Measurements from ENCODE around the gene C2orf74.
"Not testable (repeated sequence)": the region's sequence is repeated elsewhere in the genome, so short reads cannot be mapped to it uniquely, and the experiment has no call there.

The C2orf74 gene

GRCh38 chr2:61117534-61117933, 44.5 kb upstream of the C2orf74 start:
- no peak overlapping the region for H3K4me2 ChIP-seq (ENCODE audit: low read depth, low read length, poor library complexity, severe bottlenecking)
- no peak overlapping the region for H2AFZ ChIP-seq (ENCODE audit: low read depth, low read length, severe bottlenecking)
- no peaks in the 10 kb centered on the region for H3K79me2 ChIP-seq (ENCODE audit: insufficient read depth, low read length)
- no peak for TF ChIP-seq EZH2phosphoT487 (conservative IDR thresholded peaks at IDR 0.05; ENCODE audit: low read length)
- no peaks in the 10 kb centered on the region for H3K9me2 ChIP-seq (replicated peaks; ENCODE audit: insufficient read depth, low read length)
- H3K9me3 ChIP-seq (ENCODE audit: insufficient read depth, low read length) = no peaks in the 10 kb centered on the region
- no peaks in the 10 kb centered on the region for H3F3A ChIP-seq (ENCODE audit: insufficient read depth)
- H3K27me3 ChIP-seq (ENCODE audit: low read length) = no peaks in the 10 kb centered on the region
- peaks cover 14% of the 10 kb centered on the region for H3K36me3 ChIP-seq (ENCODE audit: low read length)
- no peaks in the 10 kb centered on the region for H4K20me1 ChIP-seq (ENCODE audit: low read depth, low read length)
- H3K27ac ChIP-seq (ENCODE audit: low read depth, low read length) = no peak overlapping the region
- no peak overlapping the region for H3K9ac ChIP-seq (ENCODE audit: low read length)
- H3K4me3 ChIP-seq (ENCODE audit: insufficient read depth, low read length, poor library complexity, severe bottlenecking) = no peak overlapping the region

- H3K4me3 ChIP-seq (ENCODE audit: insufficient read depth, low read length, poor library complexity, severe bottlenecking) = no peak overlapping the region
- 0 out of 2 replicates have a peak, but pooled peaks cover 3% of the 10 kb centered on the region for H3F3A ChIP-seq (ENCODE audit: insufficient read depth)
- no peaks in the 10 kb centered on the region for H3K79me2 ChIP-seq (ENCODE audit: insufficient read depth, low read length)
- H3K27ac ChIP-seq (ENCODE audit: low read depth, low read length) = no peak overlapping the region
- H3K27me3 ChIP-seq (ENCODE audit: low read length) = no peaks in the 10 kb centered on the region
- H3K4me2 ChIP-seq (ENCODE audit: low read depth, low read length, poor library complexity, severe bottlenecking) = no peak overlapping the region
- no peaks in the 10 kb centered on the region for H3K9me3 ChIP-seq (ENCODE audit: insufficient read depth, low read length)
- TF ChIP-seq EZH2phosphoT487 (conservative IDR thresholded peaks at IDR 0.05; ENCODE audit: low read length) (no peak), CTCF (IDR thresholded peaks at IDR 0.05; ENCODE audit: insufficient read depth, low read length, poor library complexity, severe bottlenecking) (no peak)
- no peaks in the 10 kb centered on the region for H3K36me3 ChIP-seq (ENCODE audit: low read length)
- no peaks in the 10 kb centered on the region for H4K20me1 ChIP-seq (ENCODE audit: low read depth, low read length)
- no peak overlapping the region for H3K9ac ChIP-seq (ENCODE audit: low read length)
- no peaks in the 10 kb centered on the region for H3K9me2 ChIP-seq (replicated peaks; ENCODE audit: insufficient read depth, low read length)
- no peak overlapping the region for H2AFZ ChIP-seq (ENCODE audit: low read depth, low read length, severe bottlenecking)
Observed at GRCh38 chr2:61125123-61125710, 36.8 kb upstream of the C2orf74 start.

GRCh38 chr2:61125798-61126197, 36.2 kb upstream of the C2orf74 start:
- Histone ChIP-seq H3K9me3 (ENCODE audit: insufficient read depth, low read length) (no peaks in the 10 kb centered on the region), H3K36me3 (ENCODE audit: low read length) (no peaks in the 10 kb centered on the region), H3K9me2 (replicated peaks; ENCODE audit: insufficient read depth, low read length) (no peaks in the 10 kb centered on the region), H3K4me3 (ENCODE audit: insufficient read depth, low read length, poor library complexity, severe bottlenecking) (no peak overlapping the region), H4K20me1 (ENCODE audit: low read depth, low read length) (no peaks in the 10 kb centered on the region), H3K27ac (ENCODE audit: low read depth, low read length) (no peak overlapping the region), H3K27me3 (ENCODE audit: low read length) (no peaks in the 10 kb centered on the region), H3K79me2 (ENCODE audit: insufficient read depth, low read length) (no peaks in the 10 kb centered on the region), H3K4me2 (ENCODE audit: low read depth, low read length, poor library complexity, severe bottlenecking) (no peak overlapping the region), H3K9ac (ENCODE audit: low read length) (no peak overlapping the region), H3F3A (ENCODE audit: insufficient read depth) (0 out of 2 replicates have a peak, but pooled peaks cover 3% of the 10 kb centered on the region), H2AFZ (ENCODE audit: low read depth, low read length, severe bottlenecking) (no peak overlapping the region)
- TF ChIP-seq CTCF (IDR thresholded peaks at IDR 0.05; ENCODE audit: insufficient read depth, low read length, poor library complexity, severe bottlenecking) (no peak), EZH2phosphoT487 (conservative IDR thresholded peaks at IDR 0.05; ENCODE audit: low read length) (no peak)

- H3K4me3 ChIP-seq (ENCODE audit: insufficient read depth, low read length, poor library complexity, severe bottlenecking); H3K4me2 ChIP-seq (ENCODE audit: low read depth, low read length, poor library complexity, severe bottlenecking); H3K27me3 ChIP-seq (ENCODE audit: low read length); H3K27ac ChIP-seq (ENCODE audit: low read depth, low read length); H4K20me1 ChIP-seq (ENCODE audit: low read depth, low read length); H3F3A ChIP-seq (ENCODE audit: insufficient read depth); H3K36me3 ChIP-seq (ENCODE audit: low read length); H3K9ac ChIP-seq (ENCODE audit: low read length); H3K9me2 ChIP-seq (replicated peaks; ENCODE audit: insufficient read depth, low read length); H3K9me3 ChIP-seq (ENCODE audit: insufficient read depth, low read length); H3K79me2 ChIP-seq (ENCODE audit: insufficient read depth, low read length); H2AFZ ChIP-seq (ENCODE audit: low read depth, low read length, severe bottlenecking): not testable (repeated sequence)
Observed at GRCh38 chr2:61128122-61128521, 33.9 kb upstream of the C2orf74 start.

Measured in SU-DHL-6 (cell line).